HG03378 (cell line): ENCODE results near the gene WHAMM.
"Not testable (repeated sequence)": the region's sequence is repeated elsewhere in the genome, so short reads cannot be mapped to it uniquely, and the experiment has no call there.

Experiments used
- ATAC-seq: cut with Tn5 transposase; IDR thresholded peaks from one replicate; pipeline ENCODE4 v1.9.1; 2021; ENCODE audit warnings: mild to moderate bottlenecking, moderate library complexity; ENCODE audit not compliant: unreplicated experiment

The WHAMM gene, protein sequence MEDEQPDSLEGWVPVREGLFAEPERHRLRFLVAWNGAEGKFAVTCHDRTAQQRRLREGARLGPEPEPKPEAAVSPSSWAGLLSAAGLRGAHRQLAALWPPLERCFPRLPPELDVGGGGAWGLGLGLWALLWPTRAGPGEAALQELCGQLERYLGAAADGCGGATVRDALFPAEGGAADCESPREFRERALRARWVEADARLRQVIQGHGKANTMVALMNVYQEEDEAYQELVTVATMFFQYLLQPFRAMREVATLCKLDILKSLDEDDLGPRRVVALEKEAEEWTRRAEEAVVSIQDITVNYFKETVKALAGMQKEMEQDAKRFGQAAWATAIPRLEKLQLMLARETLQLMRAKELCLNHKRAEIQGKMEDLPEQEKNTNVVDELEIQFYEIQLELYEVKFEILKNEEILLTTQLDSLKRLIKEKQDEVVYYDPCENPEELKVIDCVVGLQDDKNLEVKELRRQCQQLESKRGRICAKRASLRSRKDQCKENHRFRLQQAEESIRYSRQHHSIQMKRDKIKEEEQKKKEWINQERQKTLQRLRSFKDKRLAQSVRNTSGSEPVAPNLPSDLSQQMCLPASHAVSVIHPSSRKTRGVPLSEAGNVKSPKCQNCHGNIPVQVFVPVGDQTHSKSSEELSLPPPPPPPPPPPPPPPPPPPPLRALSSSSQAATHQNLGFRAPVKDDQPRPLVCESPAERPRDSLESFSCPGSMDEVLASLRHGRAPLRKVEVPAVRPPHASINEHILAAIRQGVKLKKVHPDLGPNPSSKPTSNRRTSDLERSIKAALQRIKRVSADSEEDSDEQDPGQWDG

DNA sequence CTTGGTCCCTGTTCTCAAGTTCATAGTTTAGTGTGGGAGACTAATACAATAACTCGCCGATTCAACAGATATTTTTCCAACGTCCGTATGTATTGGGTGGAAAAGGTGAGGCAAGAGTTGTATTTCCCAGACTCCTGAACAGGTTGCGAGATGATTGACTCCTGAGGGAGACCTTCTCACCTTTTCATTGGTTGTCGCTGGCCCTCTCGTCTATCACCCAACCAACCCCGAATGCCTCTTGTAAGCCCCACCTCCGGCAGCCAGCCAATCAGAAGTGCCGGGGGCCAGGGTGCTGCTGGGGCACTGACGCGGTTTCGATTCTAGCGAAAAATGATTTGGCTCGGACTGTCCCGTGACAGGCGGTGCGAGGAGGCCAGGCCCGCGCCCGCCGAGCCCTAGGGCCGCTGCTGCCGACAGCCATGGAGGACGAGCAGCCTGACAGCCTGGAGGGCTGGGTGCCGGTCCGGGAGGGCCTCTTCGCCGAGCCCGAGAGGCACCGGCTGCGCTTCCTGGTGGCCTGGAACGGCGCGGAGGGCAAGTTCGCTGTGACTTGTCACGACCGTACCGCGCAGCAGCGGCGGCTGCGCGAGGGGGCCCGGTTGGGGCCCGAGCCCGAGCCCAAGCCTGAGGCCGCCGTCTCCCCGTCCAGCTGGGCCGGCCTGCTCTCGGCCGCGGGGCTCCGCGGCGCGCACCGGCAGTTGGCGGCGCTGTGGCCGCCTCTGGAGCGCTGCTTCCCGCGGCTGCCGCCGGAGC, at the start of gene WHAMM:
WHAMM (plus strand) TSS at position 321 of the 753 bp plus-strand sequence; CDS start at position 420, 99 bp downstream.
- ATAC-seq = peak; percentile 72

DNA sequence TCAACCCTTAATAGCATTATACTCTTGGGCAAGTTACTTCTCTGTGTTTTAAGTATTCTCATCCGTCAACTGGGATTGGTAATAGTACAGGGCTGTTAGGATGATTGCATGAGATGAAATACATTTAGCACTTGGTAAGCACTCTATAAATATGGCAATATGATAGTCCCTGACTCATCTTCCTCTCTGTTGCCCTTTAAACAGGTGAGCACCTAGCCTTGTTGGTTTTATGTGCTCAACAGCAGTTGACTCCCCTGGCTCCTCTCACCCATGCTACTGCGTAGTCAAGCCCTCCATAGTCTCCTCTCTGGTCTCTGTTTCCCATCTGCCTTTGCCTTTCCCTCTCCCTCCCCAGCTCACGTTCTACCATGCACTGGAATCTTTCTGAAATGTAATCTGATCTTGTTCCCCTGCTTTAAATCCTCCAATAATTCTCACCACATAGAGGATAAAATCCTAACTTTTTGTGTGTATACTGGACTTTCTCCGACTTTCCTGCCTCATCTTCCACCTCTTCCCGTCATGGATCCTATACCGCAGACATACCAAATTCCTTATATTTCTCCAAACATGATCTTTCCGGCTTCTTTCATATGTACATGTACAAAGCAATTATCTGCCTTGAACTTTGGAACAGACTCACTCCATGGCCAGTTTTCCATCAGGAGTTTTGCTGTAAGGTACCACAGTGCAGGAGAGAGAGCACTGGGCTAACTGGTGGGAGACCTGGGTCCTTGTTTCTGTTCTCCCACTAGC, 45.9 kb upstream of the WHAMM start:
- no peak for ATAC-seq

DNA sequence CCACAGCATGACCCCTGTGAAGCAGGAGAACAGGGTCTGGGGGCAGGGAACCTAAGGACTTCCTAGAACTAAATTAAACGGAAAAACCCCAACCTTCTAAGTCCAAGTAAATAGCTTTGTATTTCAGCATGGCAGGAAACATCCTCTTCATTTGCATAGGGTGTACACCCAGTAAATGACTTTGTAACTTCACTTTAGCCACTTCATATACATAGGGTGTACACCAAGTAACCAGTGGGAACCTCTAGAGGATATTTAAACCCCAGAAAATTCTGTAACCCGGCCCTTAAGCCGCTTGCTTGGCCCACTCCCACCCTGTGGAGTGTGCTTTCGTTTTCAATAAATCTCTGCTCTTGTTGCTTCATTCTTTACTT, 45.3 kb upstream of the WHAMM start:
- no peak for ATAC-seq

DNA sequence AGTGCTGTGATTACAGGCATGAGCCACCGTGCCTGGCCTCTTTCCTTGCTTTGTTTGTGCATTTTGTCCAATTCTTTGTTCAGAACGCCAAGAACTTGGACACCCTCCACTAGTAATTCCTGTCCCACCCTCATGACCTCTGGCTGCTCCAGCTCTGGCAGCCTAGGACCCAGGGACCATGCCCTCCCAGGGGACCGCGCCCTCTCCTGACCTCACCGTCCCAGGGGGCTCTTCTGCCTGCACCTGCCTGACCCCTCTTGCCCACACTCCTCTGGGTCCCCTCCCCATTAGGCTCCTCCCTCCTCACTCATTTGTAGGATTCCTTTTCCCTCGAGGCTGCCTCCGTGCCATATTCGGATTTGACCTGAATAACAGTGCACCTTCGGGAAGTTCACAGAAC, 44.7 kb upstream of the WHAMM start:
- no peak for ATAC-seq

DNA sequence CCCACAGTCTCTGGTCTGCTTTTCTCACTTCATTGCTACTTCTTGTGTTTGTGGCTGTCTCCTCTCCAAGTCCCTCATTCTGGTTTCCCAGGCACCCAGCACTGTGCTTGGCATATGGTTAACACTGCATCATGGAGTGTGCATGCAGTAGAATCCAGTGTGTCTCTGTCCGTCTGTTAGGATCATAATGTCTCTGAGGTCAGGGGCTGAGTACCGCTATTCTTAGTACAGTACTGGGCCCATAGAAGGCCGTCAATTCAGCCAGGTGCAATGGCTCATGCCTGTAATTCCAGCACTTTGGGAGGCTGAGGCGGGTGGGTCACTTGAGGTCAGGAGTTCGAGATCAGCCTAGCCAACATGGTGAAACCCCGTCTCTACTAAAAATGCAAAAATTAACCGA, 43.2 kb upstream of the WHAMM start:
- ATAC-seq = not testable (repeated sequence)

DNA sequence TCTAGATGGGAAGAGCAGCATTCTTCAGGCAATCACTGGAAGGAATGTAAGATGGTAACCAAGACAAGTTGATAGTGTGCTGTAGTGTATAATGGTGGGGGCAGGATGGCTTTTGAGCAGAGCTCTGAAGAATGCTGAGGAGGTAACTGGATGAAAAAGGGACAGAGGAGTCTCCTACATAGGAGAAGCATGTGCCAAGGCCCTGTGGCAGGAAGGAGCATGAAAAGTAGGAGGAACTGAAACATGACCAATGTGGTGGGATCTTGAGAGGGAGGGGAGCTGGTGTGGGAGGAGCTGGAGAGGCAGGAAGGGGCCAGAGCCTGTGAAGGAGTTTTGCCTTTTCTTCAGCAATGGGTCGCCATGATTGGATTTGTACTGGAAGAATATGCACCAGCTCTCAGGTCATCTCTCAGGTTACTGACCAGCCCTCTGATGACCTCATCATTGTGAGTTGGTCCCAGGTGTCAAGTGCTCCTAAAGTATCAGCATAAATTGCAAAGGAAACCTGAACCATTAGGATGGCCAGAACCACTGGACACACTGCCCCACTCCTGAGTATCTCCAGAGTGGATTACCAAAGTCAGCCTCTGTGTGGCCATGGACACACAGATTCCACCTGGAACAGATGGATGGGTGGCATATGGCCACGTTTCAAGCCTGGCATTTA, 42.1 kb upstream of the WHAMM start:
- no peak for ATAC-seq

DNA sequence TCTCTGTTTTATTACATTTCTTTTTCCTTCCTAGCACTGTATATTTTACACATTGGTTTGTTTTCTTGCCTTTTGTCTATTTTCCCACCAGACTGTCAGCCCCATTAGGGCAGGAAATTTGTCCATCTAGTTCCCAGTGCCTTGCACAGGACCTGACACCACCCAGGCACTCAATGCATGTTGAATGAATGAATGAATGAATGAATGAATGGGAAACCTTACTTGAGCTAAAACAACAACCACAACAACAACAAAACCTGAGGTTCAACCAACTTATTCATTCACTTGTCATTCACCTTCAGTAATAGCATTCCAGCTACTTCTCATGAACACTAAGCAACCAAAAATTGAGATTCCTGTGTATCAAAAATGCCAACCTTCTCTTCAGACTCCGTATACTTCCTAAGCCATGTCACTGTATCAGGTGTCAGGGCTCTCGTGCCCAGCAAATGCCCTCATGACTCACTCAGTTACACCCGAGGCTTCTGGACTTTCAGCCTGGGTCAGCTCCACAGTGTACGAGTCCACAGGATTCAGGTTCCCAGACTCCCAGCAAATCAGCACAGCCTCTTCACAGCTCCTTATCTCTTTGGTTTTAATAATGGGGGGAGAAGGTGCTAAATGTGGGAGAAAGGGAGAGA, 40.9 kb upstream of the WHAMM start:
- no peak for ATAC-seq

DNA sequence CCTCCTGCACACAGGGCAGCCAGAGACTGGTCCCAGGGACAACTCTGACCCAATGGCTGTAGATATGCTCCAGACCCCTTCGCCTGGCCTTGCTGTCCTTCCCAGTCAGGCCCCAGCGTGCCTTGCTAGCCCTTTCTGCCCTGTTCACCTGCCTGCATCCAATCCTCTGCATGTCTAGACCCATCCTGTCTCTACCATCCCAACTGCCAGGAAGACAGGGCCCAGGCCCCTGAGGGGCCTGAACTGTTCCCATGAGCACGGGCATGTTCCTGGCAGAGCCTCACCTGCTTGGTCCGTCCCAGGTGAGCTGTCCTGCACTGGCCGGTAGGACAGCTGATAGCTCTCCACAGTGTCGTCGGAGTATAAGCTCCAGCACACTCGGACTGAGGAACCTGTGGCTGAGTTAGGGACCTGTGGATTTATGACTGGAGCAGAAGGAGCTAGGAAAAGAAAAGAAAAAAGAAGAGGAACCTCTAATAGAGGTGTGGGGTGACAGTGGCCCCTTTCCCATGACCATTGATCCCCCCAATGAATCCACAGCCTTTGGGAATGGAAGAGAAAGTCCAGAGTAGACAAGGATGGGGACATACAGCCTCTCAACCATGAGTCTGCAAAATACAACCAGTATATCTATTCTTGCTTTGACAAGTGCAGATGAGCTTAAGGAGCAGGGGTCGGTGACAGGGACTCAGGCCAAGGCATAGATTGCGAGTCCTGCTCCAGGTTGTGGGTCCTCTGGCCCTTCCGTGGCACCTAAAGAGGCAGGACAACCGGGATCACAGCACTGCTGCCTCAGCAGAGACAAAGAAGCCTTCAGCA, 37.4 kb upstream of the WHAMM start:
- ATAC-seq = no peak

DNA sequence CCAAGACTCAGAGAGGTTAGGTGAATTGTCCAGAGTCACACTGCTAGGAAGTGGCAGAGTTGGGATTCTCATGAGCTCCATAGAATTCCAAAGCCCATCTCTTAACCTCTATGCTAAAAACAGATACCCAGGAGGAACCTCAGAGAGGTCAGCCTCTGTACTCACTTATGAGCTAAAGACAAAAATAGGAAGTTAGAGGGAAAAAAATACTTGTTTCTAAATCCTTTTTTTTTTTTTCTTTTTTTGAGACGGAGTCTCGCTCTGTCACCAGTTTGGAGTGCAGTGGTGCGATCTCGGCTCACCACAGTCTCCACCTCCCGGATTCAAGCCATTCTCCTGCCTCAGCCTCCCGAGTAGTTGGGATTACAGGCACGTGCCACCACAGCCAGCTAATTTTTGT, 34.9 kb upstream of the WHAMM start:
- ATAC-seq = no peak

DNA sequence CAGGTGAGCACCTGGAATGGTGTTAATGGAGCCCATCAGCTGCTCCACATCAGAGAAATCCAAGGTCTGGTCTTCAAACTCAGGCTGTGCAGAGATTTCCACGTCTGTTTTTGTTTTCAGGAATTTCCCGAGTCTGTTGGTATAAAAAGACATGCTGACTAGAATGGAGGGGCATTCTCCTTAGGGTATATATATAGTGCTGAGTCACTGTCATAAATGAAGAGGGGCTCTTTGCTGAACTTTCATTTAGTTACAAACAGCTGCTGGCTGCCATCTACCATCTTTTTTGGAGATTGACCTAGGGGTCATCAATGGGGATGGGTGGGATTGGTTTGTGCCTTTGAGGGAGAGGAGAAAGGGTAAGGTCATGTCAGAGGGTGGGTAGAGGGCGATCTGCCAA, 30.7 kb upstream of the WHAMM start:
- ATAC-seq = no peak

DNA sequence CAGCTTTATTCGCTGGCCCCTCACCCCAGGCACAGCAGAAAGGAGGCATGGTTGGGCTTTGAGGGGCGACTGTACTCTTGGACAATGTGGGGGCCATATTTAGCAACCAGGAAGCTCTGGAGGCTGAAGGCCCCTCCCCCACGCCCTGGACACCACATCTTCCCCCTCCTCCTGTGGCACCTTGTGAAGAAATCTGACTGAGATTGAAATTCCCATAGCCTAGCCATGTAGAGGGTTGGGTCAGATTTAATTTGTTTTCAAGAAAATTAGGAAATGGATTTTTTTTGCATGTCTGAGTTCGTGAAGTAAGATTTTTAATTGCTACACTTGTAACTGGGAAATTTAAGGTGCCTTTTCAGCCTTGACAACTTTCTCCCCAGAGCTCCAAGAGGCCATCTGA, 28.1 kb upstream of the WHAMM start:
- no peak for ATAC-seq

DNA sequence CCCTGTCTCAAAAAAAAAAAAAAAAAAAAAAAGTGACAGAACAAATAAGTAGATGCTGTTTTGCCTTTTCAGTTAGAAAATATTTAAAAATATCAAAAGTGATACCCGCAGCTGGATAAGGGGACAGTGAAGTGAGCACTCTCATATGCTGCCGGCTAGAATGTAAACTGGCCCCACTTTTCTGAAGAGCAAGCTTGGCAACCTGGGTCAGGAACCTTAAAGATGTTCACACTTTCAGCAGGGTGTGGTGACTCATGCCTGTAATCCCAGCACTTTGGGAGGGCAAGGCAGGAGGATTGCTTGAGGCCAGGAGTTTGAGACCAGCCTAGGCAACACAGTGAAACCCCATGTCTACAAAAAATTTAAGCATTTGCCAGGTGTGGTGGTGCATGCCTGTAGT, 20.9 kb upstream of the WHAMM start:
- ATAC-seq = no peak

DNA sequence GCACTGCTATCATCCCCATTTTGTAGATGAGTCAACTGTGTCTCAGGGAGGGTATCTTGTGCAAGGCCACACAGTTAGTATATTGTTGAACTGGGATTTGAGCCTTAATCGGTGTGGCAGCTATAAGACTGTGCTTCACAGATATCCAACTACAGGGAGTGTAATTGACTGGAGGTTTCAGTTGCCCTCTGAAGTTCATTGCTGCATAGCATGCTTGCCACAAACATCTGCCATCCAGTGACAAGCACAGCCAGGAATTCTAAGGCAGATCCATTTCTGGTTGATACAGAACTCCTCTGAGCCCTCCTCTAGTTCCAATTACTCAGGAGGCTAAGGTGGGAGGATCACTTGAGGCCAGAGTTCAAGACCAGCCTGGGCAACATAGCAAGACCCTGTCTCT, 19.9 kb upstream of the WHAMM start:
- no peak for ATAC-seq

DNA sequence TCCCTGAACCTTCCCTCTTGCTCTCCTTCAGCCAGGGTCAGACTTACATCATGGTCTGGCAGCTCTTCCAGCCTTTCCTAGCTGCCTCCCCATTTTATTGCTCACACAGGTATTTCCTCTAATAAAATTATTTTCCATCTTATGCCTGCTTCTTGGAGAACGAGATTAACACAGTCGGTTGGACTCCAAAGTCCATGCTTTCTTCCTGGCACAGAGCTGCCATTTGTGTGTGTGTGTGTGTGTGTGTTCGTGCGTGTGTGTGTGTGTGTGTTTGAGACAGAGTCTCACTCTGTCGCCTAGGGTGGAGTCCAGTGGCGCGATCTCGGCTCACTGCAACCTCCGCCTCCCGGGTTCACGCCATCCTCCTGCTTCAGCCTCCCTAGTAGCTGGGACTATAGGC, 19.1 kb upstream of the WHAMM start:
- no peak for ATAC-seq

DNA sequence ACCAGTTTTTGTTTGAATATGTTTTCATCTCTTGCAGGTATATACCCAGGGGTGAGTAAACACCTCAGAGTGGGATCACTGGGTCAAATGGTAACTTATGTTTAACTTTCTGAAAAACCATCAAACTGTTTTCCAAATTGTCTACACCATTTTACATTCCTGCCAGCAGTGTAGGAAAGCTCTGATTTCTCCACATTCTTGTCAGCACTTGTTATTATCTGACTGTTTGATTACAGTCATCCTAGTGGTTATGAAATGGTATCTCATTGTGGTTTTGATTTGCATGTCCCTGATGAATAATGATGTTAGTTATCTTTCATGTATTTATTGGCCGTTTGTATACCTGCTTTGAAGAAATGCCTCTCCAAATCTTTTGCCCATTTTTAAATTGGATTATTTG, 17.4 kb upstream of the WHAMM start:
- ATAC-seq = no peak

DNA sequence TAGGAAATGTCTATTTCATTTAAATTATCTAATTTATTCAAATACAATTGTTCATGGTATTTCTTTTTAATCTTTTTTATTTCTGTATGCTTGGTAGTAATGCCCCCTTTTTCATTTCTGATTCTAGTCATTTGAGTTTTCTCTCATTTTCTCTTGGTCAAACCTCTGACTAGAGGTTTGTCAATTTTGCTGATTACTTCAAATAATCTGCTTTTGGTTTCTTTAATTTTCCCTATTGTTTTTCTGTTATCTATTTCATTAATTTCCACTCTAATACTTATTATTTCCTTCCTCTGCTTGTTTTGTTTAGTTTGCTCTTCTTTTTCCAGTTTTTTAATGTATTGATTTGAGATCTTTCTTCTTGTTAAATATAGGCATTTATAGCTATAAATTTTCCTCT, 15.7 kb upstream of the WHAMM start:
- ATAC-seq = no peak

DNA sequence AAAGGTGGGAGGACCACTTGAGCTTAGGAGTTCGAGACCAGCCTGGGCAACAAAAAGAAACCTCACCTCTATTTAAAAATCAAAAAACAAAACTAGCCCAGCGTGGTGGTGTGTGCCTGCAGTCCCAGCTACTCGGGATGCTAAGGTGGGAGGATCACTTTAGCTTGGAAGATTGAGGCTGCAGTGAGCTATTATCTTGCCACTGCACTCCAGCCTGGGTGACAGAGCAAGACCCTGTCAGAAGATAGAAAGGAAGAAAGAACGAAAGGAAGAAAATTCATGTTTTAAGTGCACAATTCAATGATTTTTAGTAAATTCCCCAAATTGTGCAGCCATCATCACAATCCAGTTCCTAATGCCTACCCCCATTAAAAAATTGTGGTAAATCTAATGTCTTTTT, 11.3 kb upstream of the WHAMM start:
- no peak for ATAC-seq

DNA sequence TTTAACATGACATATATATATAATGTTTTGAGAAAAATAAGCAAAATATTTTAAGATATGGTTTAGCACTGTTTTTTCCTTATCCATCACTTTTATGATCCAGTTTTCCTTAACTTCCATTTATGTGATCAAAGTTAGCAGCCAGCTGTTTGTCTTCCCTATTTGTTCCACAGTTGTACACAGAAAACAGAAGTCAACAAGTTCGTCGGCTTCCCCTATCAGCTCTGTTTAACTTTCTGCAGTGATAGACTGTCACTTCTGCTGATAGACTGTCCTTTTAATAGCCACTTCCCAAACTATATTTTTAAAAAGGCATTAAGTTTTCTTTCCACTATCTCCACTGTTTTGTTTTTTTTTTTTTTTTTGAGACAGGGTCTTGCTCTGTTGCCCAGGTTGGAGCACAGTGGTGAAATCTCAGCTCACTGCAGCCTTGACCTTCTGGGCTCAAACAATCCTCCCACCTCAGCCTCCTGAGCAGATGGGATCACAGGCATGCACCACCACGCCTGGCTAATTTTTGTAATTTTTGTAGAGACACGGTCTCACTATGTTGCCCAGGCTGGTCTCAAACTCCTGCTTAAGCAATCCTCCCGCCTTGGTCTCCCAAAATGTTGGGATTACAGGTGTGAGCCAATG, 10.8 kb upstream of the WHAMM start:
- no peak for ATAC-seq
